T-helper 1 cell (primary cell): ENCODE data around the gene CCDC8.
"Not testable (repeated sequence)": the region's sequence is repeated elsewhere in the genome, so short reads cannot be mapped to it uniquely, and the experiment has no call there.

Source experiments
- DNase-seq, 5 donors: peaks; one replicate each; pipeline ENCODE4 v3.0.0-alpha.2; 2012 to 2020
- total RNA-seq, 4 donors: gene quantifications; one replicate each; lab custom pipeline; 2026; lab: John Stamatoyannopoulos, UW

CCDC8 gene
- 0 reads per million in 4 donors for total RNA-seq

- DNase-seq, result no peak
Measured at GRCh38 chr19:46413262-46414031, at the start of gene CCDC8. CCDC8 (minus strand) TSS chr19:46413564; CDS start chr19:46412810, 754 bp downstream.

- DNase-seq, result no peak
Measured at GRCh38 chr19:46461537-46461936, 48.2 kb upstream of the CCDC8 start.

- DNase-seq, result no peak
Measured at GRCh38 chr19:46460981-46461380, 47.6 kb upstream of the CCDC8 start.

GRCh38 chr19:46460055-46460454, 46.7 kb upstream of the CCDC8 start:
- DNase-seq, result no peak

GRCh38 chr19:46456930-46457329, 43.6 kb upstream of the CCDC8 start:
- no peak for DNase-seq

- no peak for DNase-seq
Measured at GRCh38 chr19:46454244-46454643, 40.9 kb upstream of the CCDC8 start.

- DNase-seq, result no peak
Measured at GRCh38 chr19:46453661-46454060, 40.3 kb upstream of the CCDC8 start.

GRCh38 chr19:46452186-46452585, 38.8 kb upstream of the CCDC8 start:
- DNase-seq, result no peak

GRCh38 chr19:46451352-46451751, 38.0 kb upstream of the CCDC8 start:
- DNase-seq, result no peak

- DNase-seq, result no peak
Measured at GRCh38 chr19:46450737-46451136, 37.4 kb upstream of the CCDC8 start.

GRCh38 chr19:46449228-46449627, 35.9 kb upstream of the CCDC8 start:
- no peak for DNase-seq

- no peak for DNase-seq
Measured at GRCh38 chr19:46448601-46449000, 35.2 kb upstream of the CCDC8 start.

GRCh38 chr19:46447824-46448223, 34.5 kb upstream of the CCDC8 start:
- DNase-seq, result no peak

- DNase-seq, result no peak
Measured at GRCh38 chr19:46447006-46447405, 33.6 kb upstream of the CCDC8 start.

GRCh38 chr19:46446021-46446420, 32.7 kb upstream of the CCDC8 start:
- DNase-seq, result no peak

- no peak for DNase-seq
Measured at GRCh38 chr19:46442808-46443450, 29.6 kb upstream of the CCDC8 start.

GRCh38 chr19:46441866-46442265, 28.5 kb upstream of the CCDC8 start:
- no peak for DNase-seq

- DNase-seq, result not testable (repeated sequence)
Measured at GRCh38 chr19:46435689-46436088, 22.3 kb upstream of the CCDC8 start.

- DNase-seq, result no peak
Measured at GRCh38 chr19:46435009-46435408, 21.6 kb upstream of the CCDC8 start.

- not testable (repeated sequence) for DNase-seq
Measured at GRCh38 chr19:46433470-46433869, 20.1 kb upstream of the CCDC8 start.

GRCh38 chr19:46431824-46432223, 18.5 kb upstream of the CCDC8 start:
- DNase-seq, result no peak

- no peak for DNase-seq
Measured at GRCh38 chr19:46429999-46430398, 16.6 kb upstream of the CCDC8 start.

- DNase-seq, result peak in 3 of 5 donors; percentile 10 to 81 (median 17)
Measured at GRCh38 chr19:46428239-46429135, 15.1 kb upstream of the CCDC8 start, which contains the start of gene PNMA8C. PNMA8C (minus strand) TSS chr19:46428936; CDS start chr19:46428359, 577 bp downstream.
